ENCODE data around the gene RXFP3.
"Not testable (repeated sequence)": the region's sequence is repeated elsewhere in the genome, so short reads cannot be mapped to it uniquely, and the experiment has no call there.

RXFP3 gene

GRCh38 chr5:33936004-33936380 lies 194 bp upstream of the RXFP3 start:
- DNase-seq = no peak

GRCh38 chr5:33937017-33937706 lies 976 bp downstream of the RXFP3 start:
- no peak for DNase-seq

- no peak for DNase-seq
Measured at GRCh38 chr5:33937707-33938506, 1.7 kb downstream of the RXFP3 start.

GRCh38 chr5:33938507-33938796 lies 2.3 kb downstream of the RXFP3 start:
- no peak for DNase-seq

GRCh38 chr5:33938881-33939280 lies 2.7 kb downstream of the RXFP3 start:
- DNase-seq = no peak

GRCh38 chr5:33939556-33940262 lies 3.5 kb downstream of the RXFP3 start:
- no peak for DNase-seq

GRCh38 chr5:33941090-33941489 lies 4.9 kb downstream of the RXFP3 start:
- DNase-seq = no peak

GRCh38 chr5:33944543-33945132 lies 8.5 kb downstream of the RXFP3 start:
- no peak for DNase-seq

- DNase-seq = not testable (repeated sequence)
Measured at GRCh38 chr5:33952175-33952574, 16.0 kb downstream of the RXFP3 start.

- DNase-seq = no peak
Measured at GRCh38 chr5:33957577-33958150, 21.5 kb downstream of the RXFP3 start.

- no peak for DNase-seq
Measured at GRCh38 chr5:33958176-33958575, 22.0 kb downstream of the RXFP3 start.

- no peak for DNase-seq
Measured at GRCh38 chr5:33964132-33964700, 28.0 kb downstream of the RXFP3 start.

GRCh38 chr5:33966805-33967204 lies 30.6 kb downstream of the RXFP3 start:
- no peak for DNase-seq

- DNase-seq = no peak
Measured at GRCh38 chr5:33968211-33969005, 32.2 kb downstream of the RXFP3 start.

GRCh38 chr5:33969572-33970452 lies 33.6 kb downstream of the RXFP3 start:
- no peak for DNase-seq

GRCh38 chr5:33973271-33973670 lies 37.1 kb downstream of the RXFP3 start:
- no peak for DNase-seq

- no peak for DNase-seq
Measured at GRCh38 chr5:33975852-33976251, 39.7 kb downstream of the RXFP3 start.

GRCh38 chr5:33976307-33976706 lies 40.1 kb downstream of the RXFP3 start:
- no peak for DNase-seq

- DNase-seq = no peak
Measured at GRCh38 chr5:33978306-33978705, 42.1 kb downstream of the RXFP3 start.

GRCh38 chr5:33980030-33980429 lies 43.8 kb downstream of the RXFP3 start:
- DNase-seq = no peak

Measured in NCI-H1105 (cell line).